GM21737 (cell line): Measurements from ENCODE around the gene SDHD.
"Not testable (repeated sequence)": the region's sequence is repeated elsewhere in the genome, so short reads cannot be mapped to it uniquely, and the experiment has no call there.

Experiments used
- ATAC-seq: cut with Tn5 transposase; IDR thresholded peaks from one replicate; pipeline ENCODE4 v1.9.1; 2021; ENCODE audit warnings: mild to moderate bottlenecking, moderate library complexity; ENCODE audit not compliant: unreplicated experiment

The SDHD gene

DNA sequence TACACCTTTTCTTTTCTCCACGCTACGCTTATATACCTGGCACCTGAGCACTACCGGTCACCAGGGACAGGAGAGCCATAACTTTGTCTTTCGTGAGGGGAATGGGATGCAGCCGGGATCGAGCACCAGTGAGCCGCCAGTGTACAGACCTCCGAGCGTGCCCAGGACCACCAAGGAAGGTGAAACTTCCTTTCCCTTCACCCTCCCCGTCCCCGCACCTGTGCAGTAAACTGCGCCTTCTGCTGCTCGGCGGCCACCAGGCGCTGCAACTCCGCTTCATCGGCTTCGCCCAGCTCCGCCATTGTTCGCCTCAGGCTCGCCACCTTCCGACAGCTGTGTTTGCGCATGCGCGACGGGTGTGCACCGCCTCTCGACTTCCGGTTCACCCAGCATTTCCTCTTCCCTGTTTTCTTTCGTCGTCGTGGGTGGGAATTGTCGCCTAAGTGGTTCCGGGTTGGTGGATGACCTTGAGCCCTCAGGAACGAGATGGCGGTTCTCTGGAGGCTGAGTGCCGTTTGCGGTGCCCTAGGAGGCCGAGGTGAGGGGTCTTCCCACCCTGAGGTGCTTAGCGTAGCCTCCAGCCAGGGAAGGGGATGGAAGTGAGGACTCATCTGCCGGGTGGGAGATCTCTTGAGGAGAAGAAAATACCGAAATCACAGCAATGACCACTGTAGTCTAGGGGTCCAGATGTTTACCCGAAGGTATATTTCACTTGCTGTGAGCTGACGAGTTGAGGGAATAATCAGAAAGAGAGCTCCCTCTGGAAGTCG is at the start of gene SDHD, which contains the start of gene TIMM8B:
Gene SDHD (plus strand): TSS at position 452 of the 770 bp plus-strand sequence. CDS start 35 bp downstream, at position 487.
Gene TIMM8B (minus strand): TSS at position 335 of the 770 bp plus-strand sequence. CDS start 33 bp downstream, at position 302.
- peak; percentile 83 for ATAC-seq

DNA sequence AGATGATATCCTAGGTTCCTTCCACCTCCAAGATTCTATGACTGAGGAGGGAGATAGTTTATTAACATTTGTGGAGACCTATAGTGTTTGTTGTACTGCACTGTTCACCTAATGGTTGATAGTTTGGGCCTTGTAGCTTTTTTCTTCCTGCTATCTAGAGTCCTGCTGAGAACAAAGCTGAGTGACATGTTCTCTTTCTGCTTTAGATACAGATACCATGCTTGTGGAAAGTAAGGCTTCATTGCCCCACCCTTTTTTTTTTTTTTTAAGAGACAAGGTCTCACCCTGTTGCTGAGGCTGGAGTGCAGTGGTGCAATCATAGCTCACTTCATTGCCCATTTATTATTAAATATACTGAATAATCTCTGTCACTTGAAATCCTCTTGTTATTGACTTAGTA is 49.1 kb upstream of the SDHD start:
- ATAC-seq = no peak

DNA sequence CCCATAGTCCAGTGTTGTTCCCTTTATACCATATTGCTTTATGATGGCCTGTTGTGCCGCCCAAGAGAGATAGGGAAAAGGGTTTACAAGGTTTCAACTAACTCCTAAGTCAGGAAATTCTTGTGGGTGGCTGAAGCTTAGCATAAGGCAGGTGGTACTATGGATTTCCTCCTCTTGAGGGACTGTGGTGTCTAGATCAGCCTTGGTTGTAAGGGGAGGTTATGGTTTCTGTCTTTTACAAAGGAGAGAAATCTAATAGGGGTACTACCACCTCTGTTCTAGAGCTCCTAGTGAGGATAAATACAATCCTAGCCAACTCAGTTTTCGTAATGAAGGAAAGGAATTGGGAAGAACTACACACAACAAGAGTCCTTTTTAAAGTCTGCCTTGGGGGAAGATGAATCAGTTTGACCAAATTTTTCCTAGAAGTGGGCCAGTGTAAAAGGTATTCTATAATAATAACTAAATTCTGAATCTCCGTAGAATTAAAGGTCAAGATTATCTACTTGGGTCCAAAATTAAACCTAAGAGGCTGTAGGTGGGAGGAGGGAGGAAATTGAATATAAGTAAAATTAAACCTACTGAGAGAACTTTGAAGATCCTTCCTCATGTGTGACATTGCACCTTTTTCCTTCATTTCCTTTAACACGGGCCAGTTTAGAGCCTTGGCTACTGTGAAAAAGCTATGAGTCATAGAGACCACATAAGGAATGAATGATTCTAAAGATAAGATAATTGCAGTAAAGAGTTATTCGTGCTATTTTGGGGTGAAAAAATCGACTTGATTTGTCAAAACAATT is 44.3 kb upstream of the SDHD start:
- ATAC-seq = no peak

GRCh38 chr11:112042961-112043304 is 43.7 kb upstream of the SDHD start:
- no peak for ATAC-seq

DNA sequence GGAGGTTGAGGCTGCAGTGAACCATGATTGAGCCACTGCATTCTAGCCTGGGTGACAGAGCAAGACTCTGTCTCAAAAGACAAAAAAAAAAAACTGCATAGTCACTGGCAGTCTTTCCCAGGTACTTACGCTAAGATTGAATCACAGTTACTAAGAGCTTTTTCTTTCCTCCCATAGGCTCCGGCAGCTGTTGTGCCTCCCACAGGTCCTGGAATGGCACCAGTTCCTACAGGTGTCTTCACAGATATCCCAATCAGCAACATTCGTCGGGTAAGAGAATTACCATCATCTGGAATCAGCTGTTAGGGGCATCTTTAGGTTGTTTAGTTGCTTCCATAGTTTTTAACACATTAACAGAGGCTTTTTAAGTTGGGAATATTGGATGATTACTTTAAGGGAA is 41.7 kb upstream of the SDHD start:
- no peak for ATAC-seq

GRCh38 chr11:112046647-112047046 is 40.0 kb upstream of the SDHD start:
- not testable (repeated sequence) for ATAC-seq

- not testable (repeated sequence) for ATAC-seq
Observed at GRCh38 chr11:112048256-112048655, 38.4 kb upstream of the SDHD start.

- no peak for ATAC-seq
Observed at GRCh38 chr11:112049777-112050176, 36.9 kb upstream of the SDHD start.

- ATAC-seq = no peak
Observed at GRCh38 chr11:112050721-112051120, 36.0 kb upstream of the SDHD start.

DNA sequence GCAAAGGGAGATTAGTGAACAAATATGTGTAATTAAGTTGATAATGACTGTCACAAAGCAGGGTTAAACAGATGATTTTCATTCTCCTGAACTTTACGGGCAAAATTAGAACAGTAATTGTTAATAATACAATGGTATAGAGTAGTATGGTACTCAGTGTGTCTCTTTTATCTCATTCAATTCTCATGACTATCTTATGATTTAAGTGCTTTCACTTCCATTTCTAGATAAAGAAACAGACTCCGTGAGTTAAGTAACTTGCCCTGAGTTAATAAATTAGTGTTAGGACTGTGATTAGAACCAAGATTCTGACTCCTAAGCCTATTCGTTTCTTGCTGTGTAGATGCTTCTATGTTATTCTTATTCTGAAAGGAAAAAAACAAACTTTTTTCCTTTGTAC is 34.9 kb upstream of the SDHD start:
- no peak for ATAC-seq

GRCh38 chr11:112057170-112057569 is 29.5 kb upstream of the SDHD start:
- no peak for ATAC-seq

- no peak for ATAC-seq
Observed at GRCh38 chr11:112058103-112058502, 28.6 kb upstream of the SDHD start.

GRCh38 chr11:112062923-112063322 is 23.8 kb upstream of the SDHD start:
- no peak for ATAC-seq

- ATAC-seq = peak; percentile 74
Observed at GRCh38 chr11:112073941-112074811, 12.5 kb upstream of the SDHD start, which contains the start of the genes NKAPD1 and PIH1D2. NKAPD1 (plus strand) TSS chr11:112074299; CDS start chr11:112075575, 1,276 bp downstream. PIH1D2 (minus strand) TSS chr11:112074017; CDS start chr11:112073174, 843 bp downstream.

DNA sequence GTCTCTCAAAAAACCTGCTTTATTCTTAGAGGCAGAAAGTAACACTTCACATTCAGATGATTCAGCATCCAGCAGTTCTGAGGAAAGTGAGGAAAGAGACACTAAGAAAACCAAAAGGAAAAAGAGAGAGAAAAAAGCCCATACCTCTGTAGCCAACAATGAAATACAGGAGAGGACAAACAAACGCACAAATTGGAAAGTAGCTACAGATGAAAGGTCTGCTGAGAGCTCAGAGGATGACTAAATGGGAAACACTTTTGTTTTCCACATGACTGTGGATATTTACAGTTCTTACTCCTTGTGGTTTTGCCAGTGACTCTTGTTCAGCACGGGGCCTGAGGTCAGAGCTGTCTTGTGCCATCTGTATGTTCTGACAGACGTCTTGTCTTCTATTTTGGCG is 3.9 kb upstream of the SDHD start:
- no peak for ATAC-seq

DNA sequence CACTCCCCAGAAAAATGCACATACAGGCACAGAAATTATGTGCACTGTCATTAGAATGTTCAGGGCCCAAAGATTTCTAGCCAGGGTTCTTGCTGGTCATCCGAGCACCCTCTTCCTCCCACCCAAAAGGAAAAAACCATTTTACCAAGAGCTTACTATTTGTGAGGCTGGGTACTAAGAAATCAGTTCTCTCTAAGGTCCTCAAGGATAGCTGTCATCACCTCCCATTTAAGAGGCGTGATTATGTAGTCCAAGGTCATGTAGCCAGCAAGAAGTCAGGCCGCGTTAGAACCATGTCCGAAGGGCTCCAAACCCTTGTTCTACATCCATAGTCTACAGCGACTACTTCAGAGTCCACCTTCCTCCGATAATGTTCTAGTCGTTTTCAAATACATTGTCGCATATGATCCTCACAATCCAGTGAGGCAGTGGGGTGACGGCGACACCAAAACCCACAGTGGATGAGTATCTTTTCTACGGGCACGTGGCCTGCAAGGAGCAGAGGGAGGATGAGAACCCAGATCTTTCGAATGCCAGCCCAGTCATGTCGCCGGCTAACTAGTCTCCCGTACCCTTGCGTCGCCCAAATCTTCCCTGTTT is 751 bp upstream of the SDHD start:
- peak; percentile 30 for ATAC-seq

DNA sequence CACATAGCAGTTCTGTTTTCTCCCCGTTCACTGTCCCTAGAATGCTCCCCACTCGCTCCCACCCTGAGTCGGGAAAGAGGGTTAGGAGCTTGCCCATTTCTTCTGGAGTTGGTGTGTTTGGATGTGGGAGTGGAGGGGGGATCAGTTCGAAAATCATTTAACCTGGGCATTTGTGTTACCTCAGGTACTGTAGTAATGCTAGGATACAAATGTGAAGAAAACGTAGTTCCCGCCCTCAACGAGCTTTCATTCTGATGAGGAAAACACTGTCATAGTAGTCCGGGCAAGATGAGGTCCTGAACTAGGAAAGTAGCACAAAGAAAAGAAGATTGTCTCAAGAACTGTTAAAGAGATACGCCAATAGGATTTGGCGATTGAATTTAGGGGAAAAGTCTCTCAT is 539 bp downstream of the SDHD start:
- peak; percentile 1 for ATAC-seq

DNA sequence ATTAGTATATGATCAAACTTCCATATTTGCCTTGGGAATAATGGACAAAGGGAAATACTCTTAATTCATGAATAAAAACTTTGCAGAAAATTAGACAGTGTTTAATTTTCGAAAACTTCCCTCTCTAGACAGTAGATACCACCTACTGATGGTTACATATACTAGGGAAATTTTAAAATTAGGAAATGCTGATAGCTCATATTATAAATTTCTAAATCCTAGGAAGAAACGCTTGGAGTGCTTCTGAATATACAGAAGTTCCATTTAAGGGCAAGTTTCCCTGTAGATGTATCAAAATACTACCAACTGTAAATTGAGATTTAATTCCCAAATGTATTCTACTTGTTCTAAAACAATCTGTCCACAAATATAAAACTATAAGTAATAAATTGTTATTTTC is 8.6 kb downstream of the SDHD start:
- not testable (repeated sequence) for ATAC-seq

DNA sequence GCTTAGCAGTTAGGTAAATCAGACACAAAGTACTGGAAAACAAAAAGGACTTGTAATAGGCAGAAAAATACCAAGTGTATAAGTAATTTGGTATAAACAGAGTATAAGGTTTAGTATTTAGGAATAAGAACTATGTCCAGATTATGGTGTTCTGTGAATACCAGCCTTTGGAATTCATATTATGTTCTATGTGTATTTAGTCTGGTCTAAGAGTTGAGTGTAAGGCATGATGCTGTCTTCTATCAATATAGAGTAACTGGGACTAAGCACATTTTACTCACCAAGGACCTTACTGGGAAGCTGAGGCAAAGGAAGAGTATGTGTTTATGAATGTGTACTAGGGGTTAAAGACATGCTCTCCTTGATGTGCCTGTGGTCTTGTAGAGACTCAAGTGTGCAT is 9.5 kb downstream of the SDHD start:
- ATAC-seq = no peak

- ATAC-seq = no peak
Observed at GRCh38 chr11:112097734-112098528, 11.3 kb downstream of the SDHD start.
